Epithelial cell of proximal tubule (primary cell): Measurements from ENCODE around the gene EIF3J. TPM values are rescaled to one million over a fixed set of nuclear protein-coding genes. Genes with fewer than 3 reads are reported as not detected.

Experiments
- DNase-seq: peaks from one replicate; pipeline ENCODE4 v3.0.0-alpha.2; 2011; ENCODE audit warnings: low read depth
- H3K4me3 ChIP-seq: 2 replicates; pipeline ENCODE4 v1.5.1; 2011; ENCODE audit warnings: low read depth, mild to moderate bottlenecking, low read length
- CTCF ChIP-seq: conservative IDR thresholded peaks from 2 replicates; pipeline ENCODE4 v1.5.1; 2012; ENCODE audit warnings: low read depth, mild to moderate bottlenecking, low read length
- total RNA-seq: library from RNA; depleted of rRNA; stranded (reverse); fragments of >200 nt; gene quantifications from 2 replicates; pipeline ENCODE4 v1.2.3, GENCODE V29; 2015

Gene EIF3J
- total RNA-seq, 1 donor from 2014 or later: 52.3 TPM

- no peak for DNase-seq
- no peak overlapping the region for H3K4me3 ChIP-seq
- TF ChIP-seq CTCF: no peak
These were observed 61.9 kb downstream of the EIF3J start for GRCh38 chr15:44598892-44599291.

- no peak for TF ChIP-seq CTCF
- DNase-seq: no peak
- no peak overlapping the region for H3K4me3 ChIP-seq
These were observed 66.2 kb downstream of the EIF3J start for GRCh38 chr15:44603126-44603525.

GRCh38 chr15:44606740-44607139 lies 69.8 kb downstream of the EIF3J start:
- no peak overlapping the region for H3K4me3 ChIP-seq

More at GRCh38 chr15:44606740-44607139, 69.8 kb downstream of the EIF3J start:
- no peak for DNase-seq
- no peak for TF ChIP-seq CTCF

Other genes with a start within 250 kb of the EIF3J start
- gene GOLM2, start 248.4 kb upstream of the EIF3J start, total RNA-seq: 22.9 and 36.5 TPM in 2 replicates
- 45.2 and 46.5 TPM in 2 replicates for gene CTDSPL2, start 109.5 kb upstream of the EIF3J start, total RNA-seq
- gene SPG11, start 126.5 kb downstream of the EIF3J start, total RNA-seq: 34.1 and 37.5 TPM in 2 replicates
- not detected in 2 replicates for gene PATL2, start 174.2 kb downstream of the EIF3J start, total RNA-seq
- 648 and 1,011 TPM in 2 replicates for gene B2M, start 174.4 kb downstream of the EIF3J start, total RNA-seq
- 7.7 and 10.9 TPM in 2 replicates for gene TRIM69, start 199.4 kb downstream of the EIF3J start, total RNA-seq